Transverse colon (tissue), 4 donors: ENCODE measurements around the gene TLE3. TPM values are rescaled to one million over a fixed set of nuclear protein-coding genes. Genes with fewer than 3 reads are reported as not detected.

Experiments used
- DNase-seq: peaks from one replicate; pipeline ENCODE4 v3.0.0-alpha.2; 2019
- H3K27ac ChIP-seq, 4 donors: fragments of 200-600 bp; sonication (generic); 2 replicates each; pipeline ENCODE4 v1.5.1; 2016 to 2018; ENCODE audit warnings: inconsistent platforms in 4 of 4
- H3K27me3 ChIP-seq: fragments of 200-600 bp; sonication (generic); 2 replicates; pipeline ENCODE4 v1.5.1; 2017; ENCODE audit warnings: inconsistent platforms
- H3K36me3 ChIP-seq, 4 donors: fragments of 200-600 bp; sonication (generic); 2 replicates each; pipeline ENCODE4 v1.5.1; 2017 to 2019; ENCODE audit warnings: inconsistent platforms in 4 of 4
- H3K4me1 ChIP-seq, 4 donors: fragments of 200-600 bp; sonication (generic); 2 replicates each; pipeline ENCODE4 v1.5.1; 2017 to 2020; ENCODE audit warnings: inconsistent platforms in 4 of 4
- H3K4me3 ChIP-seq, 4 donors: fragments of 200-600 bp; sonication (generic); 1 replicate in 1 of 4; 2 replicates in 3 of 4; pipeline versions ENCODE4 v1.5.1 to v1.6.1; 2017 to 2019; ENCODE audit warnings: inconsistent platforms in 4 of 4
- H3K9me3 ChIP-seq, 2 donors: fragments of 200-600 bp; sonication (generic); 2 replicates each; pipeline ENCODE4 v1.5.1; 2017 to 2019; ENCODE audit warnings: inconsistent platforms in 2 of 2
- EP300 ChIP-seq: sonication (generic); formaldehyde crosslinking; IDR thresholded peaks from one replicate; pipeline ENCODE4 v1.6.1; 2017; ENCODE audit warnings: antibody characterized with exemption, low read depth
- POLR2A ChIP-seq: fragments of 450-650 bp; IDR thresholded peaks from one replicate; pipeline ENCODE4 v1.6.1; 2016; ENCODE audit warnings: antibody characterized with exemption, mild to moderate bottlenecking, moderate library complexity
- POLR2AphosphoS5 ChIP-seq, 3 donors: sonication (generic); formaldehyde crosslinking; IDR thresholded peaks; one replicate each; pipeline ENCODE4 v1.6.1; 2016; ENCODE audit warnings: antibody characterized with exemption in 3 of 3
- WGBS, 2 donors: methylation state at CpG; one replicate each; pipeline ENCODE4 v1.1.5; 2018; ENCODE audit warnings: low coverage in 1 of 2; 5-methylcytosine and 5-hydroxymethylcytosine counted together
- in situ Hi-C, 4 donors: fragments of 200-750 bp; cut with MboI; loops; one replicate each; pipeline versions ENCODE4 v1.15.0 to v1.15.1; 2017; ENCODE audit warnings: low sequenced_read_pairs in 3 of 4, low pct_ligation_motif_present in 1 of 4, low pct_unique_long_range_greater_than_20kb in 1 of 4
- intact Hi-C: fragments of 100-400 bp; cut with DNase I; formaldehyde crosslinking; loops from one replicate; pipeline ENCODE4 v1.15.1; 2023; ENCODE audit warnings: low total_unique reads
- total RNA-seq, 4 donors: library from RNA; depleted of rRNA; stranded (reverse); fragments of >200 nt; gene quantifications; one replicate each; pipeline ENCODE4 v1.1.0, GENCODE V29; 2016
- TF ChIP-seq, protein P1 (sequence below), 5 experiments: fragments of 200-600 bp in 3 of 5; fragments of 450-650 bp in 2 of 5; sonication (generic) in 3 of 5; IDR thresholded peaks; 1 replicate in 2 of 5; 2 replicates in 3 of 5; pipeline ENCODE4 v1.5.1; 2016 to 2017; ENCODE audit warnings: antibody characterized with exemption in 5 of 5, inconsistent platforms in 3 of 5, mild to moderate bottlenecking in 2 of 5, moderate library complexity in 1 of 5

Gene TLE3
- total RNA-seq, 4 donors from 2014 or later, result 49.8 to 223 (median 114) TPM

- in situ Hi-C loops, result no loop called here
- Histone ChIP-seq H3K27ac (no peak overlapping the region), H3K27me3 (no peaks in the 10 kb centered on the region), H3K4me1 (no peaks in the 10 kb centered on the region), H3K9me3 (no peaks in the 10 kb centered on the region), H3K4me3 (no peak overlapping the region), H3K36me3 (no peaks in the 10 kb centered on the region)
- intact Hi-C loops, result no loop called here
- no peak for TF ChIP-seq POLR2A
- no peak for TF ChIP-seq POLR2AphosphoS5 (IDR thresholded peaks at IDR 0.05)
- TF ChIP-seq EP300, result no peak
- TF ChIP-seq, protein P1, sequence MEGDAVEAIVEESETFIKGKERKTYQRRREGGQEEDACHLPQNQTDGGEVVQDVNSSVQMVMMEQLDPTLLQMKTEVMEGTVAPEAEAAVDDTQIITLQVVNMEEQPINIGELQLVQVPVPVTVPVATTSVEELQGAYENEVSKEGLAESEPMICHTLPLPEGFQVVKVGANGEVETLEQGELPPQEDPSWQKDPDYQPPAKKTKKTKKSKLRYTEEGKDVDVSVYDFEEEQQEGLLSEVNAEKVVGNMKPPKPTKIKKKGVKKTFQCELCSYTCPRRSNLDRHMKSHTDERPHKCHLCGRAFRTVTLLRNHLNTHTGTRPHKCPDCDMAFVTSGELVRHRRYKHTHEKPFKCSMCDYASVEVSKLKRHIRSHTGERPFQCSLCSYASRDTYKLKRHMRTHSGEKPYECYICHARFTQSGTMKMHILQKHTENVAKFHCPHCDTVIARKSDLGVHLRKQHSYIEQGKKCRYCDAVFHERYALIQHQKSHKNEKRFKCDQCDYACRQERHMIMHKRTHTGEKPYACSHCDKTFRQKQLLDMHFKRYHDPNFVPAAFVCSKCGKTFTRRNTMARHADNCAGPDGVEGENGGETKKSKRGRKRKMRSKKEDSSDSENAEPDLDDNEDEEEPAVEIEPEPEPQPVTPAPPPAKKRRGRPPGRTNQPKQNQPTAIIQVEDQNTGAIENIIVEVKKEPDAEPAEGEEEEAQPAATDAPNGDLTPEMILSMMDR (IDR thresholded peaks at IDR 0.05), result no peak
- WGBS, 2 donors, result 88% methylated on average over 3 of the region's 3 CpGs; no CpG with 5 or more reads in 1 of the 2 donors
- no peak for DNase-seq
Measured at GRCh38 chr15:70004826-70005225, 92.9 kb downstream of the TLE3 start.

- TF ChIP-seq, protein P1 (IDR thresholded peaks at IDR 0.05), result no peak
- TF ChIP-seq EP300 (no peak), POLR2A (no peak), POLR2AphosphoS5 (IDR thresholded peaks at IDR 0.05) (no peak)
- Histone ChIP-seq H3K27ac (no peak overlapping the region), H3K36me3 (no peaks in the 10 kb centered on the region), H3K4me3 (no peak overlapping the region), H3K9me3 (no peaks in the 10 kb centered on the region), H3K4me1 (peaks cover 5 to 7% (median 6%) of the 10 kb centered on the region in 4 donors), H3K27me3 (no peaks in the 10 kb centered on the region)
- in situ Hi-C loops (no loop called here), intact Hi-C loops (no loop called here)
- no peak for DNase-seq
- WGBS, 2 donors, result 85% methylated on average over 2 of the region's 2 CpGs; no CpG with 5 or more reads in 1 of the 2 donors
Measured at GRCh38 chr15:70002897-70003296, 94.8 kb downstream of the TLE3 start.

DNA sequence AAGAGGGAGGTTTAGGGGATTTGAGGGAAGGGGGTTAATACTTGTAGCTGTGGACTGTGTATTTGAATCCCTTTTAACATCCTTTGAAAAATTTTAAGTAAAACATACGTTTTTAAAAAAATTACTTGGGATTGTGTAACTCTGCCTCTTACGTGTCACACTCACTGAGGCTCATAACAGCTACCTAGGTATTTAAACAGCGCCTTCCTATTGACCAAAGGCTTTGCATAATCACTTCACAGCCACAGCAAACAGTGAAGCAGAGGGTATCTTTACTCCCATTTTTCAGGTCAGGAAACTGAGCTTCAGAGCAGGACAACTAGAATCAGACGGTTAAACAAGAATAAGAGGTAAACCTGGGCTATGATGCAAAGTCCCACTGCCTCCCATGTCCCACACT lies 95.9 kb downstream of the TLE3 start:
- no peak overlapping the region for H3K4me3 ChIP-seq
- TF ChIP-seq, protein P1 (IDR thresholded peaks at IDR 0.05), result no peak
- TF ChIP-seq POLR2AphosphoS5 (IDR thresholded peaks at IDR 0.05) (no peak), POLR2A (no peak), EP300 (no peak)
- H3K27me3 ChIP-seq, result no peaks in the 10 kb centered on the region
- H3K36me3 ChIP-seq, result no peaks in the 10 kb centered on the region
- peaks cover 8 to 15% (median 13%) of the 10 kb centered on the region in 4 donors for H3K4me1 ChIP-seq
- DNase-seq, result no peak
- no peaks in the 10 kb centered on the region for H3K9me3 ChIP-seq
- WGBS, 2 donors, result 75 to 82% methylated on average over 2 to 4 of the region's 4 CpGs
- H3K27ac ChIP-seq, result no peak overlapping the region
- intact Hi-C loops (no loop called here), in situ Hi-C loops (no loop called here)

DNA sequence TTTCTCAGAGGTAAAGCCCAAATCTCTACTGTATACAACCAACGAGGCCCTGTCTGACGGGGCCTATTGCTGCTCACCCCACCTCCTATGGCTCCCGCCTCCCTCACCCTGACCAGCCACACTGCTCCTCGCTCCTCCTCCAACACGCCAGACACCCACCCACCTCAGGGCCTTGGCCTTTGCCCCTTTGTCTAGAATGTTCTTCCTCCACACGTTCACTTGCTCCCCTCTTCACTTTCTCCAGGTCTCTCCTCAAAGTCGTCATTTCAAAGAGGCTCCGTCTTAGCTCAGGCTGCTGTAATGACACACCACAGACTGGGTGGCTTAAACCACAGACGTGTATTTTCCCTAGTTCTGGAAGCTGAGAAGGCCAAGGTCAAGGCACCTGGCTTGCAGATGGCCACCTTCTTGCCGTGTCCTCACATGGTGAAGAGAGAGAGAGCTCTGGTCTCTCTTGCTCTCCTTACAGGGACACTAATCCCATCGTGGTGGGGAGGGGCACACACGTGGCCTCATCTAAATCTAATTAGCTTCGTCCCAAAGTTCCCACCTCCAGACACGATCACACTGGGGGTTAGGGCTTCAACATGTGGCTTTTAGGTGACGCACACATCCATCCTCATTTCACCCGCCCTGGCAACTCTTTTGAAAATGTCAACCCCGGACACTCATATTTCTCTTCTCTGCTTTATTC lies 98.2 kb downstream of the TLE3 start:
- Histone ChIP-seq H3K36me3 (no peaks in the 10 kb centered on the region), H3K9me3 (no peaks in the 10 kb centered on the region), H3K27ac (no peak overlapping the region), H3K27me3 (no peaks in the 10 kb centered on the region), H3K4me1 (peaks cover 8 to 33% (median 26%) of the 10 kb centered on the region in 4 donors), H3K4me3 (no peak overlapping the region)
- in situ Hi-C loops, result no loop called here
- intact Hi-C loops, result no loop called here
- WGBS, 2 donors, result 87 to 98% methylated on average over 9 to 17 of the region's 17 CpGs
- DNase-seq, result no peak
- no peak for TF ChIP-seq POLR2A
- TF ChIP-seq, protein P1 (IDR thresholded peaks at IDR 0.05), result no peak
